SK-N-SH (cell line): ENCODE data around the gene SH2D3C. TPM values are rescaled to one million over a fixed set of nuclear protein-coding genes. Genes with fewer than 3 reads are reported as not detected.

Experiments
- CTCF ChIA-PET: fragments of 300-600, 350-600 bp; formaldehyde crosslinking; extraction: SDS; loops from one replicate; lab custom pipeline; 2021; lab: Yijun Ruan, JAX
- POLR2A ChIA-PET: fragments of 350-600 bp; sonication (Branson Sonifier 250); formaldehyde crosslinking; extraction: SDS; loops from one replicate; lab custom pipeline; 2020; ENCODE audit warnings: antibody characterized with exemption, inconsistent platforms; lab: Yijun Ruan, JAX
- DNase-seq: peaks from one replicate; pipeline ENCODE4 v3.0.0; 2012
- H2AFZ ChIP-seq: fragments of 200-600 bp; sonication (generic); 2 replicates; pipeline ENCODE4 v1.8.1; 2016; ENCODE audit warnings: antibody characterized with exemption, mild to moderate bottlenecking, low read depth
- H3F3A ChIP-seq: fragments of 200-600 bp; sonication (generic); replicated peaks from 2 replicates; pipeline ENCODE3; 2016; ENCODE audit warnings: antibody characterized with exemption, mild to moderate bottlenecking; ENCODE audit not compliant: insufficient read depth
- H3K27ac ChIP-seq, 2 experiments: fragments of 200-500 bp in 1 of 2; fragments of 200-600 bp in 1 of 2; sonication (Bioruptor generic) in 1 of 2; sonication (generic), shearing (Covaris generic) in 1 of 2; 2 replicates each; pipeline versions ENCODE4 v1.5.1 to v1.6.1; 2014 to 2016; ENCODE audit warnings: low read depth in 2 of 2, inconsistent platforms in 1 of 2, low read length in 1 of 2, mild to moderate bottlenecking in 1 of 2, mixed read lengths in 1 of 2
- H3K27me3 ChIP-seq: fragments of 200-600 bp; sonication (generic), shearing (Covaris generic); 2 replicates; pipeline ENCODE4 v1.6.1; 2016; ENCODE audit warnings: mixed run types; ENCODE audit not compliant: insufficient read depth
- H3K36me3 ChIP-seq, 2 experiments: fragments of 200-500 bp in 1 of 2; fragments of 200-600 bp in 1 of 2; sonication (Bioruptor generic) in 1 of 2; sonication (generic) in 1 of 2; replicated peaks in 1 of 2; 2 replicates each; pipeline versions ENCODE3 to v1.5.1; 2014 to 2016; ENCODE audit warnings: low read length in 1 of 2, mild to moderate bottlenecking in 1 of 2; ENCODE audit not compliant: insufficient read depth in 2 of 2, control insufficient read depth in 1 of 2
- H3K4me1 ChIP-seq, 2 experiments: fragments of 200-500 bp in 1 of 2; fragments of 200-600 bp in 1 of 2; sonication (Bioruptor generic) in 1 of 2; sonication (generic), shearing (Covaris generic) in 1 of 2; 2 replicates each; pipeline versions ENCODE4 v1.5.1 to v1.6.1; 2014 to 2016; ENCODE audit warnings: low read depth in 1 of 2, low read length in 1 of 2, mixed run types in 1 of 2; ENCODE audit not compliant: insufficient read depth in 2 of 2, control insufficient read depth in 1 of 2
- H3K4me2 ChIP-seq: fragments of 200-600 bp; sonication (generic), shearing (Covaris generic); 2 replicates; pipeline ENCODE4 v1.6.1; 2017; ENCODE audit warnings: mixed run types
- H3K4me3 ChIP-seq, 2 experiments: fragments of 200-500 bp in 1 of 2; fragments of 200-600 bp in 1 of 2; sonication (Bioruptor generic) in 1 of 2; sonication (generic), shearing (Covaris generic) in 1 of 2; 2 replicates each; pipeline versions ENCODE4 v1.5.1 to v1.8.1; 2014 to 2016; ENCODE audit warnings: low read depth in 2 of 2, inconsistent platforms in 1 of 2, low read length in 1 of 2, mild to moderate bottlenecking in 1 of 2, mixed read lengths in 1 of 2, moderate library complexity in 1 of 2
- H3K79me2 ChIP-seq: fragments of 200-600 bp; sonication (generic); 2 replicates; pipeline ENCODE4 v1.8.1; 2017; ENCODE audit warnings: mild to moderate bottlenecking; ENCODE audit not compliant: insufficient read depth
- H3K9ac ChIP-seq: fragments of 200-600 bp; sonication (generic); 2 replicates; pipeline ENCODE4 v1.6.1; 2017; ENCODE audit warnings: mixed run types
- H3K9me2 ChIP-seq: fragments of 200-600 bp; sonication (generic); 2 replicates; pipeline ENCODE4 v1.6.1; 2017; ENCODE audit warnings: mixed run types
- H3K9me3 ChIP-seq: fragments of 200-600 bp; sonication (generic); 2 replicates; pipeline ENCODE4 v1.6.1; 2017; ENCODE audit warnings: mixed run types, mild to moderate bottlenecking, moderate library complexity
- H4K20me1 ChIP-seq: fragments of 200-600 bp; sonication (generic); 2 replicates; pipeline ENCODE4 v1.6.1; 2017; ENCODE audit warnings: mild to moderate bottlenecking, mixed run types; ENCODE audit not compliant: insufficient read depth
- EP300 ChIP-seq, 2 experiments: IDR thresholded peaks; 2 replicates each; pipeline versions ENCODE4 v1.4.0 to v1.6.1; 2012; ENCODE audit warnings: borderline replicate concordance in 1 of 2, low read depth in 1 of 2, low read length in 1 of 2
- EZH2phosphoT487 ChIP-seq: fragments of 200-600 bp; sonication (generic); IDR thresholded peaks from 2 replicates; pipeline ENCODE4 v1.6.1; 2017; ENCODE audit warnings: low read depth, mixed run types, mild to moderate bottlenecking, antibody characterized with exemption, moderate library complexity, borderline replicate concordance
- FOSL2 ChIP-seq: IDR thresholded peaks from 2 replicates; pipeline ENCODE4 v1.4.0; 2012; ENCODE audit warnings: low read depth, mild to moderate bottlenecking, moderate library complexity, borderline replicate concordance
- FOXJ3 ChIP-seq: sonication (generic); formaldehyde crosslinking; IDR thresholded peaks from 2 replicates; pipeline ENCODE4 v1.5.1; 2020; ENCODE audit warnings: mild to moderate bottlenecking, missing genetic modification reagents
- FOXM1 ChIP-seq: IDR thresholded peaks from 2 replicates; pipeline ENCODE4 v1.4.0; 2012; ENCODE audit warnings: low read depth, mild to moderate bottlenecking
- GABPA ChIP-seq: IDR thresholded peaks from 2 replicates; pipeline ENCODE4 v1.4.0; 2012; ENCODE audit warnings: low read depth, mild to moderate bottlenecking
- GATA2 ChIP-seq: sonication (generic); formaldehyde crosslinking; IDR thresholded peaks from 2 replicates; pipeline ENCODE4 v1.5.0; 2020; ENCODE audit warnings: mild to moderate bottlenecking, missing genetic modification reagents
- IRF3 ChIP-seq: fragments of 150-350 bp; IDR thresholded peaks from 2 replicates; pipeline ENCODE4 v1.6.1; 2016; ENCODE audit warnings: mild to moderate bottlenecking, low read depth, low read length
- JUND ChIP-seq: IDR thresholded peaks from 2 replicates; pipeline ENCODE4 v1.4.0; 2012
- MXI1 ChIP-seq: IDR thresholded peaks from 2 replicates; pipeline ENCODE4 v1.6.1; 2012; ENCODE audit warnings: mild to moderate bottlenecking, low read depth, low read length, improper control_type of control experiment
- NRF1 ChIP-seq: IDR thresholded peaks from 2 replicates; pipeline ENCODE4 v1.6.1; 2012; ENCODE audit warnings: low read depth, mild to moderate bottlenecking, low read length
- POLR2AphosphoS5 ChIP-seq: IDR thresholded peaks from 2 replicates; pipeline ENCODE4 v1.6.1; 2012; ENCODE audit warnings: low read depth, low read length
- REST ChIP-seq: IDR thresholded peaks from 2 replicates; pipeline ENCODE4 v1.6.1; 2012; ENCODE audit warnings: mild to moderate bottlenecking, low read depth, low read length, moderate library complexity
- RFX5 ChIP-seq: IDR thresholded peaks from 2 replicates; pipeline ENCODE4 v1.6.1; 2012; ENCODE audit warnings: mild to moderate bottlenecking, improper control_type of control experiment, low read length
- SIN3A ChIP-seq: IDR thresholded peaks from 2 replicates; pipeline ENCODE4 v1.6.1; 2012; ENCODE audit warnings: low read depth, mild to moderate bottlenecking, low read length, moderate library complexity, borderline replicate concordance
- TAF1 ChIP-seq: IDR thresholded peaks from 2 replicates; pipeline ENCODE4 v1.6.1; 2012; ENCODE audit warnings: low read depth, mild to moderate bottlenecking, low read length, moderate library complexity, borderline replicate concordance
- TEAD4 ChIP-seq: IDR thresholded peaks from 2 replicates; pipeline ENCODE4 v1.4.0; 2012; ENCODE audit warnings: mild to moderate bottlenecking, borderline replicate concordance; ENCODE audit not compliant: insufficient read depth
- YY1 ChIP-seq: IDR thresholded peaks from 2 replicates; pipeline ENCODE4 v1.4.0; 2012; ENCODE audit warnings: low read depth, mild to moderate bottlenecking
- ZBTB33 ChIP-seq: IDR thresholded peaks from 2 replicates; pipeline ENCODE4 v1.4.0; 2012; ENCODE audit warnings: low read depth, borderline replicate concordance
- WGBS: methylation state at CpG from one replicate; pipeline ENCODE4 v1.1.6; 2017; ENCODE audit warnings: low lambda C conversion rate; 5-methylcytosine and 5-hydroxymethylcytosine counted together
- polyA plus RNA-seq, 3 experiments: library from polyadenylated mRNA; depleted of rRNA; stranded (reverse); fragments of >200 nt; gene quantifications; 2 replicates each; pipeline ENCODE4 v1.2.3, GENCODE V29; 2012

Gene SH2D3C
- polyA plus RNA-seq, 1 of the 3 experiments (the other 2 are of a cell fraction): 0.15 TPM

- Histone ChIP-seq H3K9ac (no peak overlapping the region), H4K20me1 (no peaks in the 10 kb centered on the region), H3K27ac (no peak overlapping the region), H3K4me2 (no peak overlapping the region), H2AFZ (no peak overlapping the region), H3K79me2 (peaks cover 33% of the 10 kb centered on the region), H3K4me3 (no peak overlapping the region), H3K9me3 (no peaks in the 10 kb centered on the region), H3F3A (peaks cover 3% of the 10 kb centered on the region), H3K9me2 (no peaks in the 10 kb centered on the region), H3K4me1 (peaks cover 7 to 14% of the 10 kb centered on the region in 2 experiments; a peak in 3 of 4 replicates), H3K27me3 (no peaks in the 10 kb centered on the region), H3K36me3 (peaks cover 37 to 42% of the 10 kb centered on the region in 2 experiments)
- DNase-seq: peak; percentile 17
- 97% methylated on average over 4 of the region's 17 CpGs for WGBS
- ChIA-PET POLR2A (interaction anchor here (0.7 kb wide), 1 partner anchor 874 kb away, joined by 5 read pairs; no protein-coding TSS in a partner anchor), CTCF (interaction anchor here (0.6 to 1.5 kb wide), 5 partner anchors 9 to 218 kb away, joined by 3 to 6 read pairs (median 3); no protein-coding TSS in a partner anchor)
- no peak for TF ChIP-seq FOSL2
- no peak for TF ChIP-seq REST
- TF ChIP-seq MXI1: no peak
- TF ChIP-seq RFX5: no peak
- no peak for TF ChIP-seq TAF1
- TF ChIP-seq YY1: no peak
- no peak for TF ChIP-seq ZBTB33
- TF ChIP-seq EZH2phosphoT487: no peak
- TF ChIP-seq EP300 (IDR thresholded peaks at IDR 0.05; ENCODE audit: borderline replicate concordance in 1 of 2, low read depth in 1 of 2, low read length in 1 of 2): no peak
- TF ChIP-seq NRF1: no peak
- no peak for TF ChIP-seq JUND
- no peak for TF ChIP-seq TEAD4
- TF ChIP-seq SIN3A: no peak
- no peak for TF ChIP-seq IRF3
- TF ChIP-seq FOXJ3 (CRISPR knock-in tag): no peak
- no peak for TF ChIP-seq POLR2AphosphoS5
- TF ChIP-seq GABPA: no peak
- no peak for TF ChIP-seq FOXM1
- TF ChIP-seq GATA2: no peak
These were observed 30.0 kb upstream of the SH2D3C start for GRCh38 chr9:127808347-127809001.
